ENCODE data around the gene ALDH1L1.

Gene ALDH1L1

DNA sequence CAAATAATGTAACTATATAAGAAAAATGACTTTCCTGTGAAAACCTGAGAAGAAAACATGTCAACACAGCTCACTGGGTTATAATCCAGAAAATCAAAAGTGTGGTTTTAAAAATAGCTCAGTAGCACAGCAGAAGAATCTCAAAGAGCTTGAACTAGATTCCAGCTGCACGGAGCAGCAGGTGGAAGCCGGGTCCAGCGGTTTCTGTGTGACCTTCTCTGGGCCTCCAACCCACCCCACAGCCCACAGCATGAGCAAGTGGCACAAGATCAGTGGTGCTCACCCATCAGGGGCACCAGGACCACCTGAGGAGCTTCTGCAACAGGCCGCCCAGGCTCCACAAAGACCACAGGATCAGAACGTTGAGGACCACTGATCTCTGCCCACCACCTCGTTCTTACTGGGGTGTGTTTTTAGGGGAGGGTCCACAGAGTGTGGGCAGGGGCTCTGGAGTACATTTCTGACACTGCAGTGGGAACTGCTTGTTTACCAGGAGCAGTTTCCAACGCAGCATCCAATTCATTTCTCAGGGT is 119.7 kb downstream of the ALDH1L1 start:
- TF ChIP-seq, protein P1, sequence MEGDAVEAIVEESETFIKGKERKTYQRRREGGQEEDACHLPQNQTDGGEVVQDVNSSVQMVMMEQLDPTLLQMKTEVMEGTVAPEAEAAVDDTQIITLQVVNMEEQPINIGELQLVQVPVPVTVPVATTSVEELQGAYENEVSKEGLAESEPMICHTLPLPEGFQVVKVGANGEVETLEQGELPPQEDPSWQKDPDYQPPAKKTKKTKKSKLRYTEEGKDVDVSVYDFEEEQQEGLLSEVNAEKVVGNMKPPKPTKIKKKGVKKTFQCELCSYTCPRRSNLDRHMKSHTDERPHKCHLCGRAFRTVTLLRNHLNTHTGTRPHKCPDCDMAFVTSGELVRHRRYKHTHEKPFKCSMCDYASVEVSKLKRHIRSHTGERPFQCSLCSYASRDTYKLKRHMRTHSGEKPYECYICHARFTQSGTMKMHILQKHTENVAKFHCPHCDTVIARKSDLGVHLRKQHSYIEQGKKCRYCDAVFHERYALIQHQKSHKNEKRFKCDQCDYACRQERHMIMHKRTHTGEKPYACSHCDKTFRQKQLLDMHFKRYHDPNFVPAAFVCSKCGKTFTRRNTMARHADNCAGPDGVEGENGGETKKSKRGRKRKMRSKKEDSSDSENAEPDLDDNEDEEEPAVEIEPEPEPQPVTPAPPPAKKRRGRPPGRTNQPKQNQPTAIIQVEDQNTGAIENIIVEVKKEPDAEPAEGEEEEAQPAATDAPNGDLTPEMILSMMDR (IDR thresholded peaks at IDR 0.05; ENCODE audit: borderline replicate concordance, insufficient read depth, low read depth, low read length) = no peak
- H3K4me3 ChIP-seq (ENCODE audit: low read depth, low read length) = no peak overlapping the region

DNA sequence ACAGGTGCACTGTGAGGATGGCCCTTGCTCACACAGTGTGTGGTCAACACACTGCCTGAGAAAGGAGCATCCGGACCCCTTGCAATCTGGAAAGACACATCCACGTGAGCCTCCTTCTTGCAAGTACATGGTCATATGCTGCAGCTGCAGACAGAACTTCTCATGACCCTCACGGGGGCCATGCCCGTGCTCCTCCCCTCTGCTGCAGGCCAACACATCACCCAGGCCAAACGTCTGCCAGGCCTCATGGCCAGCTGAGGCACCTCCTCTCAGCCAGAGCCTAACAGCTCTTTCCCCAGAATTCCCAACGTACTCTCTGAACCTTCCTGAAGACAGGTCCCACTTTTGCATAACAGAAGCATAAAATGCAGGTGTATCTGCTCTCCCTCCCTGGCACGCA is 121.7 kb downstream of the ALDH1L1 start:
- TF ChIP-seq, protein P1 (IDR thresholded peaks at IDR 0.05; ENCODE audit: borderline replicate concordance, insufficient read depth, low read depth, low read length) = no peak
- no peak overlapping the region for H3K4me3 ChIP-seq (ENCODE audit: low read depth, low read length)

DNA sequence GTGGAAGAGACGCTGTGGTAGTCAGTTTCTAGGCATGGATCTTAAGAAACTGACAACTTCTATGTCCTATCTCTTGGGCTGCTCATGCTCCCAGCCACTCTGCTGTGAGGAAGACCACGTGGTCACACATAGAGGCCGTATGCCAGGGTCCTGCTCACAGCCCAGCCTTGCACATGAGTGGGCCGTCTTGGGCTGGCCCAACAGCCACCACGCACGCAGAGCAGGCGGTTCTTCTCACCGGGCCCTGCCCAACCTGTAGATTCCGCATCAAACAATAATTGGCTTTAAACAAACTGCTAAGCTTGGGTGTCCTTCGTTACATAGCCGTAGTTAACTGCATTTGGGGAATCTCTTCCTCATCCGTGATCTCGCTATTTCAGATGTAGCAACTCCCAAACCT is 122.5 kb downstream of the ALDH1L1 start:
- no peak overlapping the region for H3K4me3 ChIP-seq (ENCODE audit: low read depth, low read length)
- TF ChIP-seq, protein P1 (IDR thresholded peaks at IDR 0.05; ENCODE audit: borderline replicate concordance, insufficient read depth, low read depth, low read length) = no peak

DNA sequence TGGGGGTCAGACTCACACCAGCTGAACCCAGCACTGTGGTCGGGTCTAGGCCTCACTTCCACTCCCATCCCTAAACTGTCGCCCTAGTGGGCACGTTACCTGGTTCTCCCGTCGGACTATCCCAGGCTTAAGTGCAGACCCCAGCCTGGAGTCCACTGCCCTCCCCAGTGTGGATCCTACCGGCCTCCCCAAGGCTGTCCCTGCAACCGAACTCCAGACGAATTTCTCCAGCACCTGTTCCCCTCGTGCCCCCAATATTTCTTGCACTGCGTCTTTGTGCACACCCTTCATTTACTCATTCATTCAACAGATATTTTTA is 122.9 kb downstream of the ALDH1L1 start:
- H3K4me3 ChIP-seq (ENCODE audit: low read depth, low read length) = no peak overlapping the region
- TF ChIP-seq, protein P1 (IDR thresholded peaks at IDR 0.05; ENCODE audit: borderline replicate concordance, insufficient read depth, low read depth, low read length) = no peak

DNA sequence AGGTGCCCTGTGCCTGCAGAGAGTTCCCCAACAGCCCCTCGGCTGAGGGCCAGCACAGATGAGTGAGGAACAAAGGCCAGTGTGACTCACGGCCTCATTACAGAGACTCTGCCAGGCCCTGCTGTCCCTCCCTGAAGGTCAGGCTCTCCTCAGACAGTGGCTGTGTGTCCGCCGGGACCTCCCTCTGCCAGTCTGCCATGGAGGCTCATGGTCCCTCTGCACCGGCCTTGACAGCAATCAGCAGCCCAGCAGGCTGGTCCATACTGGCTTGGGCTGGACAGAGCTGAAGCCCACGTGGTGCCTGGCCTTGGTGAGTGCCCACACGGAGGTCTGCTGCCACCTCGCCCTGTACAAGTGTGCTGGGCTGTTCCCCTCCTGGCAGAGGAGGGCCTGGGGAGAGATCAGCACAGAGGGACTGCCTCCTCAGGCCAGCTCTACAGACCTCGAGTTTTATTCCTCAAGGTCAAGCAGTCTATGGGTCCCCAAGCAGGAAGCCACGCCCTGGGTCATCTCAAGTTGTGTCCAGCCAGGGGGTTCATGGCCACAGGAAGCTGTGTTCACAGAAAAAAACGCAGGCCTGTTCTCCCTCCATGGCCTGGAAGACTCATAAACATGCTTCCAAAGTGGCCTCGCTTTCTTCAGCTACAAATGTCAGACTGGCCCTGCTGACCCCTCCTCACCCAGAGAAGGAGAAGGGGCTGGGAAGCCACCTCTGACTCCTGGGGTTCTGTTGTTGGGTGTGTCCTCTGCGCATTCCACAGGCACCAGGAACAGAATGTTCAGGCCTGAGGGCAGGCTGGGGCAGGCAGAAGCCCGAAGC is 123.5 kb downstream of the ALDH1L1 start:
- TF ChIP-seq, protein P1 (IDR thresholded peaks at IDR 0.05; ENCODE audit: borderline replicate concordance, insufficient read depth, low read depth, low read length) = no peak
- no peak overlapping the region for H3K4me3 ChIP-seq (ENCODE audit: low read depth, low read length)

DNA sequence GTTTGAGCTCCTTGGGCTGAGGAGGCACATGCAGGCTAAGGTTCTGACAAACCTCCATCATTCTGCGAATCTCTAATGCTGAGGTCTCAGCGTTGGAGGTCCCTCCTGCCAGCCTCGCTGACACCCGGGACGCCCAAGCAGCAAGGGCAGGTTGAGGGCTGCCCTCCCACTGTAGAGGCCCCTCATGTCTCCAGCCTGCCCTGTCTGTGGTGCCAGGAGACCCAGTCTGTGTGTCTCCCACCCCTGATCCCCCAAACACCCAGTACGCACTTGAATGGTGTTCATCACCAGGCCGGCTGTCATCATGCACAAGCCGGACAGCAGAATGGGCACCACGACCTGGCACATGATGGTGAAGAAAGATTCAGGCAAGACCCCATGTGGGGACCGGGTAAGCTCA is 124.3 kb downstream of the ALDH1L1 start:
- TF ChIP-seq, protein P1 (IDR thresholded peaks at IDR 0.05; ENCODE audit: borderline replicate concordance, insufficient read depth, low read depth, low read length) = no peak

DNA sequence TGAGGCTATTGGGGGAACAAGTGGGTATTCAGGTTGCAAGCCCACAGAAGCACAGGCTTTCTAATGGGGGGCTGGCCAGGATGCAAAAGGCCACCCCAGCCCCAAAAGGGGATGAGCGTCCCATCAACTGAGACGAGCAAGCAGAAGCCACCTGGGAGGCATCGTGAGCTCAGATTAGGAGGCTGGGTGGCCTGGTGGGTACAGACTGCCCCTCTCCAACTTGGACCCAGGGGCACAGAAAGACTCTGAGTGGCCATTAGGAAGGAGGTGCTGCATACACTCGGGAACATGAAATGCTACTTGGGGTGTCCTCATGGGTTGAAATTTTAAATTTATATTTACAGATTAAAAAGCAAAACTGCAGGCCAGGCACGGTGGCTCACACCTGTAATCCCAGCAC is 125.5 kb downstream of the ALDH1L1 start:
- TF ChIP-seq, protein P1 (IDR thresholded peaks at IDR 0.05; ENCODE audit: borderline replicate concordance, insufficient read depth, low read depth, low read length) = no peak
- no peak overlapping the region for H3K4me3 ChIP-seq (ENCODE audit: low read depth, low read length)

More for the DNA sequence above, 124.3 kb downstream of the ALDH1L1 start:
- no peak overlapping the region for H3K4me3 ChIP-seq (ENCODE audit: low read depth, low read length)
